HG02798 (cell line): ENCODE measurements around the gene TTC23.

Source experiments
- ATAC-seq: cut with Tn5 transposase; IDR thresholded peaks from one replicate; pipeline ENCODE4 v1.9.1; 2021; ENCODE audit warnings: mild to moderate bottlenecking; ENCODE audit not compliant: unreplicated experiment, poor library complexity

The TTC23 gene

DNA sequence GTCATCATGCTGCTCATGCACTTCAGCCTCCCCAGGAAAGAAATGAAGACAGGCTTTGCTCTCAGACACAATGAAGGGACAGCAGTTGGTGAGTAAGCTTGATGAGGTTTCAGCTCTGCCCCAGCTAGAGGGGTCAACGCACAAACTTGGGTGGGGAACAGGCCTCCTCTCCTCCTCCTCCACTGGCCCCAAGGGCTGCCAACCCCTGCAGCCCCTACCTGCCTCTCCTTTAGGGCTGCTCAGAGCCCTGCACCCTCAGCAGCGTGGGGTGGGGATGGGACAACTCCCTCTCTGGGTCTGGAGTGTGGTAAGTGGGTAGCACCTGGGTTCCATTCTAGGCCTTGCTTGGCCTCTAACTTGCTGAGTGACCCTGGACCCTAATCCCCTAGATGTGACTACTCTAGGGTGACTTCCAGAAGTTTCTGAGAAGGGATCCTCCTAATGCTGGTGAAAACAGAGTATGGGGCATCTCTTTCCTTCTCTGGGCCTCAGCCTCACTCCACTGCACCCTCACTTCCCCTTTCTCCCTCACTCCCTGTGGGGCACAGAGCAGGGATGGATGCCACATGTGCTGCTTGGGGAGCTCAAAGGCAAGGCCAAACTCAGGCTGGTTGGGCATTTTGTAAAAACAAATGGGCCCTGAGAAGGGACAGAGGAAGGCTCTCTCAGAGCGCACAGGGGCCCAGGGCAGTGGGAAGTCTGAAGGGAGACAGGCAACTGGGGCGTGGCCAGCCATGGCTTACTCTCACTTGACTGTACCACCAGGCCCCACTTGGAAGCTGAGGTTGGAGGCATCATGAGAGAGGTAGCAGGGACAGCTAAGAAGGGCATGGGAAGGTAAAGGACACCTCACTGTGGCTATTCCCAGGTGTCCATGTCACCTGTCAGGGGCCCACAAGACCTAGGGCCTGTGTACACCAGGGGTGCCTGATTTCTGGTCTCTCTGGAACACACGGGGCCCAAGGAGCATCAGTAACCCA is 80.5 kb downstream of the TTC23 start:
- ATAC-seq, result no peak

DNA sequence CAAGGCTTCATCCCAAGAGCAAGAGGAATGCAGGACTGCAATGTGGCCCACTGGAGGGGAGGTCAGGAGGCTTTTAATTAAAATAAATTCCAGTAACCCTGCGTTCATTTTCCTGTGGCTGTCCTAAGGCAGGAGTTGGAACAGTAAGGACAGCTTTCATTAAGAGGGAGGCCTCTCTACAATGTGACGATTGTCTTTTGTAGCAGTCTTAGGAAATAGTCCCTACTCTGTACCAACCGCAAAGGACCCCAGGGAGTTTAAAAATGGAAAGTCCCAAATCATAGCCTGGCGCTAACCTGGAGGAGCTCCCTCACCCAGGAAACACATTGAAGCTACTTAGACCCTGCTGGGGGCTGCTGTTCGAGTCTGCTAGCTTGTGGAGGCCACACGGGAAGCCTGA is 81.7 kb downstream of the TTC23 start:
- ATAC-seq, result peak; percentile 41

DNA sequence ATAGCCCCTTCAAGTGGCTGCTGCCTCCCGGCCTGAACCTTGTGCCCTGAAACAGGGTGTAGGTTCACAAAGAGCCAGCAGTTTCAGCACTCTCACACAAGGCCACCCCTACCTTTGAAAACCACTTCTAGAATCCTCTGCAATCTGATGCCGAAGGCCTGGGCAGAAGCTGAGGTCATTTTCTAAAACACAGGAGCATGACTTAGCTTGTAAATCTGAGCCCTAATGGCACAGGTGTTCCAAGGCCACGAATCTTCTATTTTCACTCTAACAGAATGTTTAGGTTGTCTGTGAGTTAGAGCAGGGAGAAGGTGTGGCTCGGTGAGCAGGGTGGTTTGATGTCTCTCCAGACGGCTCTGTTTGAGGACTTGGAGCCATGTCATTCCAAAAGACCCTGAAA is 82.2 kb downstream of the TTC23 start:
- ATAC-seq, result no peak

DNA sequence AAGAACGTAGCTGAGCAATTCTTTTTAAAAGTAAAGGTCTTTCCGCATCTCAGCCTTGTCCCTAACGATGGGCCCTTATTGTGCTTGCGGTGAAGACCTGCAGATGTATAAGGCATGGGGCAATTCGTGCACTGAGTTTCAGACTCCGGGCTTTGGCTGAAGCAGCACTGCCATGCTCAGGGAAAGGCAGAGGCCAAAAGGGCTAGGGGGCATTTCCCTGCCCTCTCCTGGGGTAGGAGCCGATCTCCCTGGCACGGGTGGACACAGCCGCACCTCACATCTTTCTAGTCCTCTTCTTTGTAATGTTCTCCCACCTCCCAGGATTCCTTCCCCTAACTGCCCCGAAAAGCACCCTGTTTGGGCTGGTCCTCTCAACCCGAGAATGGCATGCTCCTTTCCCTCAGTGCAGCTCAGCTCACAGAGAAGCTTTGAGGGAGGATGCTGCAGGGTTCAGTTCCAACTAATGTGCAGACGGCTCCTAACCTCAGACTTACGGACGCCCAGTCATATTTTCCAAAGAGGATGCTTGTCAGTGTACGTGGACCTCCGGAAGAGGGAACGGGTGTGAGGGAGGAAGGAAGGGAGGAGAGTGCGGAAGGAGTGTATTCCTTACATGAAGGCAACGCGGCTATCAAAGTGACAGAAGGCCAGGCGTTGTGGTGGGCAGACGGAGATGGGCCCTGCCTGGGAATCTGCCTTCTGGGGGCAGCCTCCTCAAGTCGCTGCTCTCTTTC is 83.3 kb downstream of the TTC23 start:
- ATAC-seq, result no peak

DNA sequence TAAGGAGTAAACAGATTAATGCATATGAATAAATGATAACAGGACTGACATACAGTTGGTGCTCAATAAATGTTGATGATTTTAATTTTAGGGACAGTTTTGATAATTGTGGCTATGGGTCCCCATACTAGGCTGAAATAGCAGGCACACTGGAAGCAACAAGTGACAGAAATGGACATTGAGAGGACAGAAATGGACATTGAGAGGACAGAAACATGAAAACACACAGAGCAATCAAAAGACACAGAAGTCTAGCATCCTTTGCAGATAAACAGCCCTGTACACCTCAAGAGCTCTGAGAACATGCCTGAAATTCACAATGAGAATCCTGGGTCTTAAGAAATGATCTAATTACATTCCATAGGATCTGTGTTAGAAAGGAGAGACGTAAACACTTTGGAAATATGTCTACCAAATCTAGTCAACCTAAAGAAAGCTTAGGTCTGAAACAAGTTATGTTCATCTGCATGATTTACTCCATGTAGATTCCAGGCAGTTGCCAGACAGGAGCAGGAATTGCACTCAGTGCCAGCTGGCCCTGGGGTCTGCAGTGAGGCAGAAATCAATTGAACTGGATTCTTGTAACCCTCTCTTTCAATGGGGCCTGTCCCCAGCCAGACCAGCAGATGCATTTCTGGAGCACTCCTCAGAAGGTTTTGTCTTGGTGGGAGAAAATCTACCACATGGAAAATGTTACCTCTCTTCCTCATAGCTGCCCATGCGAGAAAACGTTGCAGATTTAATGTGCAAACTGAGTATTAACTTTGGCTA is 84.2 kb downstream of the TTC23 start:
- ATAC-seq, result no peak

DNA sequence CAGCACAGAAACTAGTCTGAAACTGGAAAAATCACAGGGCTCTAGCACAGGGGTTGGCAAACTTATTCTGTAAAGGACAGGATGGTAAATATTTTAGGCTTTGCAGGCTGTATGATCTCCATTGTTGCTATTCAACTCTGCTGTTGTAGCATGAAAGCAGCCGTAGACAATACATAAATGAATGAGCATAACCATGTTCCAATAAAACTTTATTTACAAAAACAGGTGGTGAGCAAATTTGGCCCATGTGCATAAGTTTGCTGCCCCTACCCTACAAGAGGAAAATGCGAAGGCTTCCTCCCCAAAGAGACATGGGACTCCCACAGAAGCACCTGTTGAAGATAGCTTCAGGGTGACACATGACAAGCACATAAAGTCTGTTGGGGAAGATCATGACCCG is 85.3 kb downstream of the TTC23 start:
- no peak for ATAC-seq

DNA sequence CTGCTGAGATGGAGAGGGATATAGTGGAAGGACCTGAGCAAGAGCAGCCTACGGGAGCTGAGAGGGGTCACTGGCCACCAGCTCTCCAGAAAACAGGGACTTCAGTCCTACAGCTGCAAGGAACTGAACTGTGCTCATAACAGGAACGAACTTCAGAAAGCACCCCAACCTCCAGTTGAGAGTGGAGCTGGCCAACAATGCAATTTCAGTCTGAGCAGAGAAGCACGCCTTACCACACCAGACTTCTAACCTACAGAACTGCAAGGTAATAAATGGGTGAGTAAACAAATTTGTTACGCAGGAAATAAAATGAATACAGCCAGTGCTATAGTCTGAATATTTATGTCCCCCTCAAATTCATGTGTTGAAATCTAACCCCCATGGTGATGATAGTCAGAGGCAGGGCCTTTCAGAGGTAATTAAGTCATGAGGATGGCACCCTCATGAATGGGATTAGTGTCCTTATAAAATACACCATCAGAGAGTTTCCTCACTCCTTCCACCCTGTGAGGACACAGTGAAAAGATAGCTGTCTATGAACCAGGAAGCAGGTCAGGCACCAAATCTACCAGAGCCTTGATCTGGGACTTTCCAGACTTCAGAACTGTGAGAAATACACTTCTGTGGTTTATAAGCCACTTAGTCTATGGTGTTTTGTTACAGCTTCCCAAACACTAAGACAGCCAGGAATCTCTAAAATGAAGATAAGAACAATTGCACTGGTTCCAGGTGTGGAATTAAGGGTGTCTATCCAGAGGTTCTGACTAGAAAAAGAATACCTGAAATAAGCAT is 85.9 kb downstream of the TTC23 start:
- no peak for ATAC-seq

DNA sequence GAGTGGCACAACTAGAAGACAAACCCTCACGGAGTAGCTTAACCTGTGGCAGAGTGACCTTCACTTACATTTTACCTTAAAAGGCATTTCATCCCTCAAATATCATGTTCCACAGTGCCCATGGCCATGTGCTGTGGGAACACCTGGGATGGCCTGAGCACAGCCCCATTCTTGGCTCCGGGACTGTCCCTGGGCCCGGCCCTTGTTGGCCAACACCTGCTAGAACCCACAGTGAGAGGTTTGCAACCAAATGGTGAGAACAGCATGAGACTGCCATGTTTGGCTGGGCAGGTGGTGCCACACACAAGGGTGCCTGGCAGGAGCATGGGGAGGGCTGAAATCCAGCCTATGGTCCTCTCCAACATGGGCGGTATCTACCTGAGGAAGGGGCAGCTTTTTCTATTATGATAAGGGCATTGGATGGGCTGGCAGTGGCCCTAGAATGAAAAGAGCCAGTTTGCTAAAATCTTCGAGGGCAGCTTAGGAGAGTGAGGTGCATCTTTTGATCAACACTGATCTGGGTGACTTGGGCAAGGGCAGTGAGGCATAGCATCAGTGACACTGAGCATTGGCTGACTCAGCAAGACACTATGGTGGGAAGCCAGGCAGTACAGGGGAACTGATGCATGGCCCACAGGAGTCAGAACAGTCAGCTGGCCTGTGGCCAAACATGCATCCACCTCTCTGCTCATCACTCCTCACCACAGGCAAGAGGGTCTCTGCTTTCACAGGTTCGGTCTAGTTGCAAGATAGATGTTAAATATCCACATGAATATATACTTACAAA is 90.6 kb downstream of the TTC23 start:
- ATAC-seq, result no peak

DNA sequence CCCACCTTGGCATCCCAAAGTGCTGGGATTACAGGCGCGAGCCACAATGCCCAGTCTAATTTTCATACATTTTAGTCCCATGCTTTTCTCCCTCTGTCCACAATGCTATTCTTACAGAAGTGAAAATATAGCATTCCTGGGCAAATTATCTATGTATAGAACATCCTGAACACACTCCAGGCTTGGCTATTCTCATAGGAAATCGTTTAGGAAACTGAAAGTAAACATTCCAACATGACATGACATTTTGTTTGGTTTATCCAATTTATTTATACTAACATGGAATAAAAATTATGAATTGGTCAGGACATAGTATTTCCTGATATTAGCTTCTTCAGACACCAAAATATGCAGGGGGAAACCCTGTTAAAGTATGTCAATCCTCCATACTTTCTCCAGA is 91.9 kb downstream of the TTC23 start:
- ATAC-seq, result no peak

DNA sequence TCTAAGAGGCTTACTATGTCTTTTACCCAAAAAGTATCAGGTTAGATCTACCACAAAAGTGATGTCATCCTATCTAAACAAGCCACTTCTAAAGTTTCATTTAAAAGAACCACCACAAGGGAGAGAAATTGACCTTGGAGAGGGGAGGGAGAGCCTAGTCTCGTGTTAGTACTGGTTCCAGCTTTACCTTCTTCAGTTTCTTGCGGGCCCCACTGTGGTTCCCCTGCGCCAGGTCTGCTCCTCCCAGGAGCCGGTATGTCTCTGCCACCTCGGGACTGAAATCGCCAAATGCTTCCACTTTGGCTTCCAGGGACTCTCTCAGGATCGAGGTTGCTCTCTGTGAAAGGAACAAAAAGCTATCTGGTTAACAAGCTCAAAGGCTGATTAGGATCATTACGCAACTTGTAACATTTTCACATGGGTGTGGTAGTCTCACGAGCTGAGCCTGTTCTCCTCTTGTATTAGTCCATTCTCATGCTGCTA is 93.4 kb downstream of the TTC23 start:
- ATAC-seq, result no peak

DNA sequence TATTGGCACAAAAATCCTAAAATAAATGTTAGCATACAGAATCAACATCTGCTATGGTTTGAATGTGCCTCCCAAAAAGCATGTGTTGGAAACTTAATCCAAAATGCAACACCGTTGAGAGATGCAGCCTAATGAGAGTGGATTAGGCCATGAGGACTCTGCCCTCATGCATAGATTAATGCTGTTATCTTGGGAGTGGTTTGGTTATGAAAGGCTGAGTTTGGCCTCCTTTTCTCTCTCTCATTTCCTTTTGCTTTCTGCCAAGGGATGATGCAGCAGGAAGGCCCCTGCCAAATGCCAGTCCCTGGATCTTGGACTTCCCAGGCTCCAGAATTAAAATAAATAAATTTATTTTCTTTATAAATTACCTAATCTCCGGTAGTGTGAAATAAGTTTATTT is 95.1 kb downstream of the TTC23 start:
- no peak for ATAC-seq

DNA sequence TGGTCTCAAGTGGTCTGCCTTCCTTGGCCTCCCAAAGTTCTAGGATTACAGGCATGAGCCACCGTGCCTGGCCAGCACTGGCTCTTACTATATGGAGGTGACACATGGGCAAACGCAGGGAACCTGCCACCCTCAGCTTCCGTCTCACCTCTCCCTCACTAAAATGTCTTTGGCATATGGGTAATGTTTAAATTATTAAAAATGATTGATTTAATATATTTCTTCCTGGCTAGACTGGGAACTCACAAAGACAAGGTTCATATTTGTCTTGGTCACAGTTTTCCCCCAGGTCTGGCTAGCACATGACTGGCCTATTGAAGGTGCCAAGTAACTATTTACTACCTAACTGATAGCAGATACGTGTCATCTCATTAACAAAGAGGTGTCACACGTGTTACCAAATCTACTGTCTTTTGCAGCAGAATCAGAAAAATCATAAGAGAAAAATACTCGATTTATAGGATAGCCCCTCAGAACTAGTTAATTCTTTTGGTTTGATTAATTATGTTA is 96.3 kb downstream of the TTC23 start:
- ATAC-seq, result no peak

DNA sequence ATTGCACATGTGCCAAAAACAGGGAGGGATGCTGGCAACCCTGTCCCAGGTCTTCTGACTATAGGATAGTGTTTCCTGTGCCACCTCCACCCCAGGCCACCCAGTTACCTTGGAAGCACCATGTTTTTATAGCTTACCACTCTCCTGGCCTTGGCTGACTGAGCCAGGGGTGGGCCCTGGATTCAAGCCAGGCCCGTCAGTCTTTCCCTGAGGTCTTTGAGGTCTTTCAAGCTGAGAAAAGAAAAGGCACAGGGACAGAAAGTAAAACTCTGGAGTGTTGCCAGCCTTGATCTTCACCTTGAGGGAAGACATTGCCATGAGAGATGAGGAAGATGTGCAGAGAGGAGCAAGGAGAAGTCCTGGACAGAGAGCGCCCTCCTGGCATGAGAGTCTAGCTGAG is 98.2 kb downstream of the TTC23 start:
- no peak for ATAC-seq

DNA sequence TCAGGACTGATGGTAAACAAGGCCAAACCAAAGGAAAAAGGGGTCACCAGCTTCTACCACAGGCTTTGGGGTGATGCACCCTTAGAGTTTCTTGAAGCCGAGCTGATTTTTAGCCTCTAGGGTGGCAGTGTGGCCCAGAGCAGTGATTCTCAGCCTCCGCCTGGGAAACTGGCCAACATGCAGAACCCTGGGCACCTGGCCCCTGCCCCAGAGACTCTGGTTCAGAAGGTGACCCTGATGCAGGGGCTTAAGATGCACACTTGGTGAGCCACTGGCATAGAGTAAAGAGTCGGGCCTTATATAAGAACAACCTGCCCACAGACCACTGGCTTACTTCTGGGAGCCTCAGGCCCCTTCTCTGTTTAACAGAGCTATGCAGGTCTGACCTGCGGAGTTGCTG is 100.0 kb downstream of the TTC23 start:
- ATAC-seq, result no peak

DNA sequence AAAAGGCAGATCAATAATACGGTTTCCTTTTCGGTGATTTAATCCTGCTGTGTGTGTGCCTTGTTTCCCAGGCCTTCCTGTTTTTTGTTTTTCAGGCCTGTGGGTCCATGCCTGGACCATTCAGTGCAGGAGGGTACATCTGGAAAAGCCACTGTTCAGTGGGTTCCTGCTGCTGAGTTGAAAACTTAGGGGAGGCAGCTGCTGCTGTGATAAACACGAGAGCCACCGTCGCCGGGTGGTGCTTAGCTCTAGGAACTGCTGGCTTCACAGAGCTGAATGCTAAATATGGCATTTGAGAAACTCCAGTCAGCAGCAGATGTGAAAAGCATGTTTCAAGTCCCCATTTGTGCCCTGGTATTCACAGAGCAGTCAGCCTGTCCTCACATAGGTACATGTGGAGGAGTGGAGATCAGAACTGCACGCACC is 100.5 kb downstream of the TTC23 start:
- ATAC-seq, result no peak

DNA sequence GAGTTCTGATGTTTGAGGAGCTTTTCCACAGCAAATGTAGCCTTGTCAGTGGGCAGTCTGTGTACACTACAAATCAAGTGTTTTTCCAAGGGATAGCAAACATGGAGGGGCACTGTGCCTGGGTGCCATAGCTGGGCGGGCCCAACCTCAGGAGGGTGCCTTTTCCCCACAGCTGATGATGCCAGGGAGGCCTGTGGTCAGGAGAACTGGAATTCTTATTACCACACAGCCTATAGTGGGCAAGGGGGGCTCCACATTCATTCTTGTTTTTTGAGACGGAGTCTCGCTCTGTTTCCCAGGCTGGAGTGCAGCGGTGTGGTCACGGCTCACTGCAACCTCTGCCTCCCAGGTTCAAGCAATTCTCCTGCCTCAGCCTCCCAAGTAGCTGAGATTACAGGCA is 102.7 kb downstream of the TTC23 start:
- ATAC-seq, result no peak

DNA sequence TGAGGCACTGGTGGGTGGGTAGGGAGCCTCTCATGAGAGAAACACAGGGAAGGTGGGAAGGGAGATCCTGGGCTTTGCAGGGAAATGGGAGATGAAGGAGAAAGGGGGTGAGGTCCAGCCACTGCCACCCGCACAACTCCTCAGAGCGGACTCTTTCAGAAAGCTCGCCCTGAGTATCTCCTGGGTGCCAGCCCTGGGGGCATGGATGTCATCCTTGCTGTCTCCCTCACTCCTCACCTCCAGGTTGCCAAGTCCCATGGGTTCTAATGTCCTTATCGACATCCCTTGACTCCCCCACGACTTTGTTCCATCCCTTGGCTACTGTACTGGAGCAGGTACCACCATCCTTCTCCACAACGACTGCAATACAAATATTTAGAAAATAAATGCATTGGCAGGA is 103.6 kb downstream of the TTC23 start:
- no peak for ATAC-seq

DNA sequence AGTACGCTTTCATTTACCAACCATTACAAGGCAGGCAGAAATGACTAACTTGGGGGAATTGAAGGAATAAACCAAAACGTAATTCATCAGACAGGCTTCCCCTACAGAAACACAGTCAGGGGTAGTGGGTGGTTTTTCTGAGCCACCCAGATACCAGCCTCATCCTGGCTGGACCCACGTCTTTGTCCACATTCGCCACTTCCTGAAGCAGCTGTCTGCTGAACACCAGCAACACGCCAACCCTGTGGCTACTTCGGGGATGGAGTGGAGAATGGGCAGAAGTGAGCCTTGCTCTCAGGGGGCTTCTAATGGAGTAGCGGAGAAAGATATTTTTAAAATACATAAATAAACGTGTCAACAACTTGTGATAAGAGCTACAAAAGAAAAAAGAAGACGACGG is 104.4 kb downstream of the TTC23 start:
- ATAC-seq, result no peak
